ENCODE measurements around the gene DTNB. TPM values are rescaled to one million over a fixed set of nuclear protein-coding genes. Genes with fewer than 3 reads are reported as not detected.

The DTNB gene
- total RNA-seq, 1 experiment from 2014 or later: 51.9 TPM

GRCh38 chr2:25701801-25702200 lies 28.4 kb upstream of the DTNB start:
- CTCF ChIA-PET: interaction anchor here (0.7 kb wide), 1 partner anchor 72 kb away, joined by 13 read pairs; no protein-coding TSS in a partner anchor
- Histone ChIP-seq H2AFZ (no peak overlapping the region), H3K4me1 (replicated peaks; ENCODE audit: insufficient read depth) (peaks cover 34% of the 10 kb centered on the region), H3K27me3 (ENCODE audit: insufficient read depth, low read depth) (no peaks in the 10 kb centered on the region), H3K9me2 (ENCODE audit: insufficient read depth) (no peaks in the 10 kb centered on the region), H3K79me2 (ENCODE audit: low read depth) (no peaks in the 10 kb centered on the region), H3K4me3 (no peak overlapping the region), H3K27ac (no peak overlapping the region), H3K36me3 (ENCODE audit: low read depth) (no peaks in the 10 kb centered on the region), H3K9me3 (ENCODE audit: insufficient read depth, low read depth) (no peaks in the 10 kb centered on the region), H3K4me2 (no peak overlapping the region), H3F3A (ENCODE audit: insufficient read depth, low read depth) (peaks cover 30% of the 10 kb centered on the region; the same call in 1 of the 2 replicates), H4K20me1 (ENCODE audit: insufficient read depth) (no peaks in the 10 kb centered on the region)
- POLR2A ChIA-PET (ENCODE audit: unreplicated experiment): interaction anchor here (0.7 kb wide), 1 partner anchor 10 kb away, joined by 11 read pairs; no protein-coding TSS in a partner anchor
- BruUV-seq (replicated peaks): no TSS peak
- intact Hi-C loops (cut with micrococcal nuclease; ENCODE audit: unreplicated experiment): loop anchor here (2.0 kb wide), 1 partner anchor 59 kb away; no protein-coding TSS in a partner anchor
- TF ChIP-seq EZH2 (IDR thresholded peaks at IDR 0.05; ENCODE audit: low read depth): no peak
- no peak for TF ChIP-seq CTCF (conservative IDR thresholded peaks at IDR 0.05)
- DNase-seq: no peak

- POLR2A ChIA-PET (ENCODE audit: unreplicated experiment): interaction anchor here (0.7 kb wide), 1 partner anchor 9 kb away, joined by 5 read pairs; no protein-coding TSS in a partner anchor
- CTCF ChIA-PET: interaction anchor here (0.5 to 3.1 kb wide), 6 partner anchors 13 to 1761 kb away, joined by 3 to 41 read pairs (median 4); no protein-coding TSS in a partner anchor
- H3K27ac ChIP-seq: no peak overlapping the region
- BruUV-seq (replicated peaks): no TSS peak
- intact Hi-C loops (cut with micrococcal nuclease; ENCODE audit: unreplicated experiment): loop anchor here (1.0 to 2.0 kb wide), 2 partner anchors 57 to 93 kb away; no protein-coding TSS in a partner anchor
- no peaks in the 10 kb centered on the region for H3K9me3 ChIP-seq (ENCODE audit: insufficient read depth, low read depth)
- H3K36me3 ChIP-seq (ENCODE audit: low read depth): no peaks in the 10 kb centered on the region
- no peak overlapping the region for H2AFZ ChIP-seq
- H3K4me2 ChIP-seq: peak overlapping the region; percentile 21; the same call in 1 of the 2 replicates
- peaks cover 30% of the 10 kb centered on the region; the same call in 1 of the 2 replicates for H3F3A ChIP-seq (ENCODE audit: insufficient read depth, low read depth)
- H3K4me3 ChIP-seq: no peak overlapping the region
- TF ChIP-seq EZH2 (IDR thresholded peaks at IDR 0.05; ENCODE audit: low read depth) (no peak), CTCF (conservative IDR thresholded peaks at IDR 0.05) (peak; percentile 88)
- DNase-seq: peak; percentile 25 to 94
- no peaks in the 10 kb centered on the region for H3K27me3 ChIP-seq (ENCODE audit: insufficient read depth, low read depth)
- no peaks in the 10 kb centered on the region for H4K20me1 ChIP-seq (ENCODE audit: insufficient read depth)
- H3K79me2 ChIP-seq (ENCODE audit: low read depth): no peaks in the 10 kb centered on the region
- peaks cover 34% of the 10 kb centered on the region for H3K4me1 ChIP-seq (replicated peaks; ENCODE audit: insufficient read depth)
- no peaks in the 10 kb centered on the region for H3K9me2 ChIP-seq (ENCODE audit: insufficient read depth)
Observed at GRCh38 chr2:25700221-25700660, 26.9 kb upstream of the DTNB start.

- H4K20me1 ChIP-seq (ENCODE audit: insufficient read depth): no peaks in the 10 kb centered on the region
- DNase-seq: no peak
- H3K79me2 ChIP-seq (ENCODE audit: low read depth): no peaks in the 10 kb centered on the region
- H3K27ac ChIP-seq: peak overlapping the region; percentile 46
- TF ChIP-seq EZH2 (IDR thresholded peaks at IDR 0.05; ENCODE audit: low read depth) (no peak), CTCF (conservative IDR thresholded peaks at IDR 0.05) (no peak)
- no peak overlapping the region for H3K4me3 ChIP-seq
- POLR2A ChIA-PET (ENCODE audit: unreplicated experiment): interaction anchor here (0.5 to 0.7 kb wide), 4 partner anchors 23 to 36 kb away, joined by 3 to 7 read pairs (median 5); no protein-coding TSS in a partner anchor
- no peaks in the 10 kb centered on the region for H3K9me2 ChIP-seq (ENCODE audit: insufficient read depth)
- no TSS peak for BruUV-seq (replicated peaks)
- no peaks in the 10 kb centered on the region for H3K9me3 ChIP-seq (ENCODE audit: insufficient read depth, low read depth)
- no peak overlapping the region for H2AFZ ChIP-seq
- peak overlapping the region; percentile 37 for H3K4me2 ChIP-seq
- H3K36me3 ChIP-seq (ENCODE audit: low read depth): no peaks in the 10 kb centered on the region
- H3K27me3 ChIP-seq (ENCODE audit: insufficient read depth, low read depth): no peaks in the 10 kb centered on the region
- CTCF ChIA-PET: interaction anchor here (0.8 to 3.1 kb wide), 3 partner anchors 12 to 92 kb away, joined by 3 to 41 read pairs (median 5); no protein-coding TSS in a partner anchor
- intact Hi-C loops (cut with micrococcal nuclease; ENCODE audit: unreplicated experiment): no loop called here
- H3F3A ChIP-seq (ENCODE audit: insufficient read depth, low read depth): peaks cover 30% of the 10 kb centered on the region; the same call in 1 of the 2 replicates
- peaks cover 34% of the 10 kb centered on the region for H3K4me1 ChIP-seq (replicated peaks; ENCODE audit: insufficient read depth)
Observed at GRCh38 chr2:25699216-25699615, 25.8 kb upstream of the DTNB start.

Data from PC-9 (cell line).